ENCODE data around the gene IQCK.

DNA sequence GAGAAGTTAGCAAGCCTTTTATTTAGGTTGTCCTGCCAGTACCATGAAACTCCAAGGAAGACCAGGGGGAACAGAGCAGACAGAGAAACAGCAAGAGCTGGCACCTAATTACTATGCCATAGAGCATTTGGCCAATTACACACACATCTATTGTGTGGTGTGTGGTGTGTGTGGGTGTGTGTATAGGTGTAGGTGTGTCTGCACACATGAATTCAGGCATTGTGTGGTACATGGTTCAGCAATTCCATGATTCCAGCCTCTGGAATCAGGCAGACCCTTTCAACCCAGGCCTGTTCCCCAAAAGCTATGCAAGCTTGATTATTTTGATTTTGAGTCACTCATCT is 25.7 kb downstream of the IQCK start:
- TF ChIP-seq, protein P1, sequence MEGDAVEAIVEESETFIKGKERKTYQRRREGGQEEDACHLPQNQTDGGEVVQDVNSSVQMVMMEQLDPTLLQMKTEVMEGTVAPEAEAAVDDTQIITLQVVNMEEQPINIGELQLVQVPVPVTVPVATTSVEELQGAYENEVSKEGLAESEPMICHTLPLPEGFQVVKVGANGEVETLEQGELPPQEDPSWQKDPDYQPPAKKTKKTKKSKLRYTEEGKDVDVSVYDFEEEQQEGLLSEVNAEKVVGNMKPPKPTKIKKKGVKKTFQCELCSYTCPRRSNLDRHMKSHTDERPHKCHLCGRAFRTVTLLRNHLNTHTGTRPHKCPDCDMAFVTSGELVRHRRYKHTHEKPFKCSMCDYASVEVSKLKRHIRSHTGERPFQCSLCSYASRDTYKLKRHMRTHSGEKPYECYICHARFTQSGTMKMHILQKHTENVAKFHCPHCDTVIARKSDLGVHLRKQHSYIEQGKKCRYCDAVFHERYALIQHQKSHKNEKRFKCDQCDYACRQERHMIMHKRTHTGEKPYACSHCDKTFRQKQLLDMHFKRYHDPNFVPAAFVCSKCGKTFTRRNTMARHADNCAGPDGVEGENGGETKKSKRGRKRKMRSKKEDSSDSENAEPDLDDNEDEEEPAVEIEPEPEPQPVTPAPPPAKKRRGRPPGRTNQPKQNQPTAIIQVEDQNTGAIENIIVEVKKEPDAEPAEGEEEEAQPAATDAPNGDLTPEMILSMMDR (IDR thresholded peaks at IDR 0.05 in 8 of 11, conservative IDR thresholded peaks at IDR 0.05 in 3 of 11): no peak
- TF ChIP-seq POLR2AphosphoS5 (IDR thresholded peaks at IDR 0.05) (no peak), POLR2A (IDR thresholded peaks at IDR 0.05) (no peak)
